Measurements from ENCODE around the gene NELL1. TPM values are rescaled to one million over a fixed set of nuclear protein-coding genes. Genes with fewer than 3 reads are reported as not detected.

The NELL1 gene
- total and polyA plus RNA-seq, 2 experiments from 2014 or later, result 1.6 TPM; not detected in 1

DNA sequence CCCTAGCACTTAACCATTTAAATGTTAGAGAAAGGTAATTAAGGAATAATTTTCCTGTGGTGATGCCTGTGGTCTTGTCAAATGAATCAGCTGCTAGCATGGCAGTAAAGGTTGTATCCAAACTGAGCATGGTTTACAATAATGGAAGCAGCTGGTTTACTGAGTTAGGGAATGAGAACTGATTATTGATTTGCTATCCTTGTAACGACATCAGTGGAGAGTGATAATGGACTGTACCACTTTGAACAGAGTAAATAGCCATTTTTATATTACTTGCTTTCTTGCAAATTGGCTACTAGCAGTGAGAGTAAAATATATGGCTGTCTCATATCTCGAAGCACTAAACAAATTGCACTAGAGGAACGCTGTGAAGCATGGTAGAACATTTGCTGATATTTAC, 934.5 kb downstream of the NELL1 start (continued):
- no peak for TF ChIP-seq ZNF462 (CRISPR knock-in tag; IDR thresholded peaks at IDR 0.05)
- no peak for TF ChIP-seq EZH2phosphoT487 (IDR thresholded peaks at IDR 0.05; ENCODE audit: unreplicated experiment)
- no peak for TF ChIP-seq EZH2 (IDR thresholded peaks at IDR 0.05; ENCODE audit: low read depth, unreplicated experiment)
- no peak for TF ChIP-seq POLR2AphosphoS5 (IDR thresholded peaks at IDR 0.05; ENCODE audit: low read depth)
- no peak for TF ChIP-seq NANOG (IDR thresholded peaks at IDR 0.05; ENCODE audit: borderline replicate concordance)
- TF ChIP-seq CTCF (conservative IDR thresholded peaks at IDR 0.05; ENCODE audit: low read depth in 2 of 2), result no peak
- TF ChIP-seq ETS1 (IDR thresholded peaks at IDR 0.05), result no peak

GRCh38 chr11:21604564-21604963, 935.2 kb downstream of the NELL1 start:
- Mint-ChIP-seq H3K4me1 (no peaks in the 10 kb centered on the region), H3K9me3 (no peaks in the 10 kb centered on the region)
- TF ChIP-seq ETS1 (IDR thresholded peaks at IDR 0.05) (no peak), CTCF (conservative IDR thresholded peaks at IDR 0.05; ENCODE audit: low read depth in 2 of 2) (no peak), POLR2AphosphoS5 (IDR thresholded peaks at IDR 0.05; ENCODE audit: low read depth) (no peak), JUNB (IDR thresholded peaks at IDR 0.05; ENCODE audit: unreplicated experiment) (no peak)

More at GRCh38 chr11:21604564-21604963, 935.2 kb downstream of the NELL1 start:
- Histone ChIP-seq H3F3A (replicated peaks; ENCODE audit: low read depth) (no peaks in the 10 kb centered on the region), H3K9me2 (ENCODE audit: insufficient read depth) (no peaks in the 10 kb centered on the region), H3K4me1 (ENCODE audit: insufficient read depth) (no peaks in the 10 kb centered on the region), H3K36me3 (ENCODE audit: insufficient read depth) (no peaks in the 10 kb centered on the region), H2AFZ (no peak overlapping the region), H3K4me3 (no peak overlapping the region), H3K27me3 (ENCODE audit: insufficient read depth) (no peaks in the 10 kb centered on the region), H4K20me1 (replicated peaks; ENCODE audit: insufficient read depth) (no peaks in the 10 kb centered on the region), H3K4me2 (no peak overlapping the region), H3K27ac (ENCODE audit: low read depth) (no peak overlapping the region), H3K79me2 (replicated peaks; ENCODE audit: insufficient read depth) (no peaks in the 10 kb centered on the region)
- Mint-ChIP-seq H3K27me3 (ENCODE audit: insufficient read depth, low read depth, poor library complexity) (no peaks in the 10 kb centered on the region), H3K27ac (no peak overlapping the region), H3K4me3 (no peak overlapping the region), H3K36me3 (ENCODE audit: low read depth) (no peaks in the 10 kb centered on the region)
- DNase-seq (ENCODE audit: low spot score) (no peak), ATAC-seq (no peak)

Measured in GM23338 (cell line).